KG1 (cell line): Measurements from ENCODE around the gene GAB1.
"Not testable (repeated sequence)": the region's sequence is repeated elsewhere in the genome, so short reads cannot be mapped to it uniquely, and the experiment has no call there.

Experiments used
- DNase-seq: peaks from one replicate; lab custom pipeline; 2025; lab: John Stamatoyannopoulos, UW

GAB1 gene

GRCh38 chr4:143338313-143338712, 1.6 kb downstream of the GAB1 start:
- DNase-seq, result no peak

- no peak for DNase-seq
These were observed 2.8 kb downstream of the GAB1 start for GRCh38 chr4:143339497-143339896.

- DNase-seq, result no peak
These were observed 4.6 kb downstream of the GAB1 start for GRCh38 chr4:143341186-143341755.

GRCh38 chr4:143343276-143343831, 6.7 kb downstream of the GAB1 start:
- no peak for DNase-seq

- DNase-seq, result no peak
These were observed 7.4 kb downstream of the GAB1 start for GRCh38 chr4:143344041-143344440.

GRCh38 chr4:143344774-143345173, 8.1 kb downstream of the GAB1 start:
- no peak for DNase-seq

- no peak for DNase-seq
These were observed 8.7 kb downstream of the GAB1 start for GRCh38 chr4:143345356-143345755.

GRCh38 chr4:143346206-143346605, 9.5 kb downstream of the GAB1 start:
- no peak for DNase-seq

GRCh38 chr4:143347484-143348111, 10.9 kb downstream of the GAB1 start:
- DNase-seq, result no peak

- DNase-seq, result no peak
These were observed 11.8 kb downstream of the GAB1 start for GRCh38 chr4:143348233-143349077.

GRCh38 chr4:143349858-143350527, 13.3 kb downstream of the GAB1 start:
- not testable (repeated sequence) for DNase-seq

- no peak for DNase-seq
These were observed 14.5 kb downstream of the GAB1 start for GRCh38 chr4:143351149-143351691.

GRCh38 chr4:143351774-143352451, 15.2 kb downstream of the GAB1 start:
- DNase-seq, result no peak

- no peak for DNase-seq
These were observed 16.0 kb downstream of the GAB1 start for GRCh38 chr4:143352720-143353119.

GRCh38 chr4:143353797-143354196, 17.1 kb downstream of the GAB1 start:
- DNase-seq, result no peak

GRCh38 chr4:143354990-143355389, 18.3 kb downstream of the GAB1 start:
- DNase-seq, result no peak

- DNase-seq, result no peak
These were observed 19.0 kb downstream of the GAB1 start for GRCh38 chr4:143355540-143356217.

- no peak for DNase-seq
These were observed 19.8 kb downstream of the GAB1 start for GRCh38 chr4:143356493-143356892.

GRCh38 chr4:143357161-143357845, 20.6 kb downstream of the GAB1 start:
- no peak for DNase-seq

GRCh38 chr4:143358419-143358818, 21.7 kb downstream of the GAB1 start:
- no peak for DNase-seq
